Stimulated activated CD4-positive, alpha-beta T cell treated with anti-CD3 and anti-CD28 coated beads, TNF-alpha, amount 100 ng/mL, for 1 hour (primary cell): ENCODE measurements around the gene CFHR4.
"Not testable (repeated sequence)": the region's sequence is repeated elsewhere in the genome, so short reads cannot be mapped to it uniquely, and the experiment has no call there.

Experiments
- DNase-seq, 3 donors: peaks; one replicate each; pipeline ENCODE4 v3.0.0-alpha.2; 2020; ENCODE audit warnings: low read depth in 3 of 3, low spot score in 1 of 3

CFHR4 gene

GRCh38 chr1:196887515-196888239, at the start of gene CFHR4:
Gene CFHR4 (plus strand): TSS chr1:196888052. CDS start chr1:196888151, 99 bp downstream.
- no peak for DNase-seq

GRCh38 chr1:196849613-196850492, 38.0 kb upstream of the CFHR4 start:
- DNase-seq: not testable (repeated sequence)

- no peak for DNase-seq
Observed at GRCh38 chr1:196856053-196856452, 31.8 kb upstream of the CFHR4 start.

GRCh38 chr1:196857188-196857587, 30.7 kb upstream of the CFHR4 start:
- DNase-seq: no peak

GRCh38 chr1:196858811-196859210, 29.0 kb upstream of the CFHR4 start:
- no peak for DNase-seq

GRCh38 chr1:196860323-196860884, 27.4 kb upstream of the CFHR4 start:
- no peak for DNase-seq

- no peak for DNase-seq
Observed at GRCh38 chr1:196861429-196861828, 26.4 kb upstream of the CFHR4 start.

GRCh38 chr1:196866974-196867373, 20.9 kb upstream of the CFHR4 start:
- no peak for DNase-seq

- DNase-seq: no peak
Observed at GRCh38 chr1:196873385-196873784, 14.5 kb upstream of the CFHR4 start.

GRCh38 chr1:196875935-196876334, 11.9 kb upstream of the CFHR4 start:
- no peak for DNase-seq

GRCh38 chr1:196877964-196878363, 9.9 kb upstream of the CFHR4 start:
- DNase-seq: no peak

- DNase-seq: not testable (repeated sequence)
Observed at GRCh38 chr1:196886560-196886959, 1.3 kb upstream of the CFHR4 start.

- no peak for DNase-seq
Observed at GRCh38 chr1:196890668-196891067, 2.8 kb downstream of the CFHR4 start.

GRCh38 chr1:196891251-196891650, 3.4 kb downstream of the CFHR4 start:
- no peak for DNase-seq

GRCh38 chr1:196896355-196896754, 8.5 kb downstream of the CFHR4 start:
- no peak for DNase-seq

GRCh38 chr1:196897158-196897828, 9.4 kb downstream of the CFHR4 start:
- DNase-seq: no peak

- DNase-seq: no peak
Observed at GRCh38 chr1:196902344-196902743, 14.5 kb downstream of the CFHR4 start.

GRCh38 chr1:196910215-196910614, 22.4 kb downstream of the CFHR4 start:
- no peak for DNase-seq

- not testable (repeated sequence) for DNase-seq
Observed at GRCh38 chr1:196912283-196912682, 24.4 kb downstream of the CFHR4 start.

- DNase-seq: not testable (repeated sequence)
Observed at GRCh38 chr1:196926839-196927238, 39.0 kb downstream of the CFHR4 start.

- not testable (repeated sequence) for DNase-seq
Observed at GRCh38 chr1:196932853-196933252, 45.0 kb downstream of the CFHR4 start.
